ENCODE results near the gene ATP2A3.

The ATP2A3 gene

DNA sequence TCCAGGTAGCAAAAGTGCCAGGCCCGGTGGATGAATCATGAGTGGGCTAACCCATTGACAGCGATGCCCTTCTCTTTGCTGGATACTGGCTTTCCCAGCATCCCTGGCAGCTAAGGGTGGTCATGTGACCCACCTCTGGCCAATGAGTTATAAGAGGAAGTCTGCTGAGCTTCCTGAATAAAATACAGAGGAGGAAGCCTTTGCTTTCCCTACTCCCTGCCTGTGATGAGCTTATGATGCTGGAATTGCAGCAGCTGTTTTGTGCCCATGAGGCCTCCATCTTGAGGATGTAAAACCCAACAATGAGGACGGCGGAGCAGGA, 15.0 kb upstream of the ATP2A3 start:
- Histone ChIP-seq H2AFZ (ENCODE audit: low read length) (0 out of 2 replicates have a peak overlapping the region, but pooled peaks have one; percentile 61), H3K9ac (ENCODE audit: low read depth, low read length, poor library complexity, severe bottlenecking) (no peak overlapping the region), H3K9me2 (replicated peaks; ENCODE audit: low read depth, low read length) (no peaks in the 10 kb centered on the region), H3F3A (ENCODE audit: low read depth) (no peaks in the 10 kb centered on the region), H3K4me3 (ENCODE audit: low read length, poor library complexity, severe bottlenecking) (no peak overlapping the region), H3K9me3 (ENCODE audit: insufficient read depth, low read depth, low read length) (no peaks in the 10 kb centered on the region; the same call in 1 of the 2 replicates), H3K4me2 (ENCODE audit: low read depth, low read length, poor library complexity, severe bottlenecking) (no peak overlapping the region), H3K79me2 (ENCODE audit: insufficient read depth, low read length) (no peaks in the 10 kb centered on the region), H3K27me3 (ENCODE audit: insufficient read depth, low read length, poor library complexity, severe bottlenecking) (no peaks in the 10 kb centered on the region), H3K36me3 (ENCODE audit: insufficient read depth, low read length) (no peaks in the 10 kb centered on the region), H4K20me1 (ENCODE audit: insufficient read depth, low read length, poor library complexity, severe bottlenecking) (no peaks in the 10 kb centered on the region), H3K4me1 (ENCODE audit: insufficient read depth, low read length, poor library complexity, severe bottlenecking) (peaks cover 15% of the 10 kb centered on the region)
- TF ChIP-seq EZH2phosphoT487 (IDR thresholded peaks at IDR 0.05; ENCODE audit: borderline replicate concordance) = no peak
- TF ChIP-seq, protein P1, sequence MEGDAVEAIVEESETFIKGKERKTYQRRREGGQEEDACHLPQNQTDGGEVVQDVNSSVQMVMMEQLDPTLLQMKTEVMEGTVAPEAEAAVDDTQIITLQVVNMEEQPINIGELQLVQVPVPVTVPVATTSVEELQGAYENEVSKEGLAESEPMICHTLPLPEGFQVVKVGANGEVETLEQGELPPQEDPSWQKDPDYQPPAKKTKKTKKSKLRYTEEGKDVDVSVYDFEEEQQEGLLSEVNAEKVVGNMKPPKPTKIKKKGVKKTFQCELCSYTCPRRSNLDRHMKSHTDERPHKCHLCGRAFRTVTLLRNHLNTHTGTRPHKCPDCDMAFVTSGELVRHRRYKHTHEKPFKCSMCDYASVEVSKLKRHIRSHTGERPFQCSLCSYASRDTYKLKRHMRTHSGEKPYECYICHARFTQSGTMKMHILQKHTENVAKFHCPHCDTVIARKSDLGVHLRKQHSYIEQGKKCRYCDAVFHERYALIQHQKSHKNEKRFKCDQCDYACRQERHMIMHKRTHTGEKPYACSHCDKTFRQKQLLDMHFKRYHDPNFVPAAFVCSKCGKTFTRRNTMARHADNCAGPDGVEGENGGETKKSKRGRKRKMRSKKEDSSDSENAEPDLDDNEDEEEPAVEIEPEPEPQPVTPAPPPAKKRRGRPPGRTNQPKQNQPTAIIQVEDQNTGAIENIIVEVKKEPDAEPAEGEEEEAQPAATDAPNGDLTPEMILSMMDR (conservative IDR thresholded peaks at IDR 0.05; ENCODE audit: low read length) = no peak

DNA sequence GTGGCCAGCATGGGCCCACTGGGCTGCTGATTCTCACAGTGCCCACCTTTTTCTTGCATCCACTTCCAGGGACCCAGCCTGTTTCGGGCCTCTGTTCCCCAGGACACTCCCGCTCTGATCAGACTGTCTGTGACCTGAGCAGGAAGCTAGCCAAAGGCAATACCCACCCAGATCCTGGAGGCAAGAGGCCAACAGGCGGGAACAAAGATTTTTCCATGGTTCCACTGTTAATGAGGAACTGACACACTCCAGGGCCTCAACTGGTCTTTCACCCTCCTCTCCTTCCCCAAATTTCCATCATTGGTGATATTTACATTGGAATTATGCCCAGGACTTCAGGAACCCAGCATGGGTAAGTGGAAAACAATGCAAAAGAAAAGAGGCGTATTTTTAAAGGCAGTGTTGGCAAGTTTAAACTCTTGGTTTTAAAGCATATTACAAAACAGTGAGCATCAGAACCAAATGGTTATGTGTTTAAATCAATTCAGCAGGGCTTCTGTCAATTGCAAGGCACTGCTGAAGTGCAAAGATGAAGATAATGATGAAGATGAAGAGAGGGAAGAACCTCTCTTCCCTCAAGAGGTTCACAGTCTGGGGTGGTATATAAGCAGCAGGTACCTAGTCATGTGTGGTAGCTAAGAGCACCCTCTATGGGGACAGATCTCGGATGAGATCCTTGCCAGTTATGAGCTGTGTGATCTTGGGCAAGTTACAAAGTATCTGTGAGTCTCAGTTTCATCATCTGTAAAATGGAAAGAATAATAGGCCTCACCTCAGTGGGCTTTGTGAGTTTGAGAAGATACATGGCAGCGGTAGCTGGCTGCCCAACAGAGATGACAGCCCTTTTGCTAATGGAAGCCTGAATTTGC, 14.4 kb upstream of the ATP2A3 start:
- Histone ChIP-seq H4K20me1 (ENCODE audit: insufficient read depth, low read length, poor library complexity, severe bottlenecking) (no peaks in the 10 kb centered on the region), H3K79me2 (ENCODE audit: insufficient read depth, low read length) (no peaks in the 10 kb centered on the region), H3F3A (ENCODE audit: low read depth) (no peaks in the 10 kb centered on the region), H3K9me2 (replicated peaks; ENCODE audit: low read depth, low read length) (no peaks in the 10 kb centered on the region), H3K4me1 (ENCODE audit: insufficient read depth, low read length, poor library complexity, severe bottlenecking) (peaks cover 14% of the 10 kb centered on the region), H3K4me3 (ENCODE audit: low read length, poor library complexity, severe bottlenecking) (no peak overlapping the region), H3K36me3 (ENCODE audit: insufficient read depth, low read length) (no peaks in the 10 kb centered on the region), H3K9me3 (ENCODE audit: insufficient read depth, low read depth, low read length) (no peaks in the 10 kb centered on the region; the same call in 1 of the 2 replicates), H3K4me2 (ENCODE audit: low read depth, low read length, poor library complexity, severe bottlenecking) (no peak overlapping the region), H3K27me3 (ENCODE audit: insufficient read depth, low read length, poor library complexity, severe bottlenecking) (no peaks in the 10 kb centered on the region), H3K9ac (ENCODE audit: low read depth, low read length, poor library complexity, severe bottlenecking) (no peak overlapping the region), H2AFZ (ENCODE audit: low read length) (no peak overlapping the region)
- TF ChIP-seq, protein P1 (conservative IDR thresholded peaks at IDR 0.05; ENCODE audit: low read length) = no peak
- no peak for TF ChIP-seq EZH2phosphoT487 (IDR thresholded peaks at IDR 0.05; ENCODE audit: borderline replicate concordance)

DNA sequence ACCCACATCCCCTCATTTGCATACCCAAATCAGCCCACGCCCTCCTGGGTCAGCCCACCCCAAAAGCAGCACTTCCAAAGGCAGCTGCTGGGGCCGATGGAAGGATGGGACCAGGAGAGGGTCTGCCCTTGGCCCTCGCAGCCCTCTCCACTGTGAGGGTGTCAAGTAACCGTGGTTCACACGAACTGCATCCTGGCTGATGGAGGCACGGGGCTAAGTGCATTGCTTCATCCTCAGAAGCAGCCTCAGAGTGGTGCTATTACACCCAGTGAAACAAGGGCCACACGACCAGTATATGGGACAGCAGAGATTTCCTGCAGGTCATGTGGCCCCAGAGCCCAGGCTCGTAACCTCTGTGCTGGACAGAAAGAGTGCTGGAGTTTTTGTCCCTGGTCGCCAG, 13.2 kb upstream of the ATP2A3 start:
- Histone ChIP-seq H3K4me3 (ENCODE audit: low read length, poor library complexity, severe bottlenecking) (no peak overlapping the region), H3K4me1 (ENCODE audit: insufficient read depth, low read length, poor library complexity, severe bottlenecking) (peaks cover 20% of the 10 kb centered on the region), H2AFZ (ENCODE audit: low read length) (no peak overlapping the region), H4K20me1 (ENCODE audit: insufficient read depth, low read length, poor library complexity, severe bottlenecking) (no peaks in the 10 kb centered on the region), H3K9me3 (ENCODE audit: insufficient read depth, low read depth, low read length) (no peaks in the 10 kb centered on the region; the same call in 1 of the 2 replicates), H3K27me3 (ENCODE audit: insufficient read depth, low read length, poor library complexity, severe bottlenecking) (no peaks in the 10 kb centered on the region), H3K9me2 (replicated peaks; ENCODE audit: low read depth, low read length) (no peaks in the 10 kb centered on the region), H3K4me2 (ENCODE audit: low read depth, low read length, poor library complexity, severe bottlenecking) (no peak overlapping the region), H3K79me2 (ENCODE audit: insufficient read depth, low read length) (no peaks in the 10 kb centered on the region), H3F3A (ENCODE audit: low read depth) (no peaks in the 10 kb centered on the region), H3K36me3 (ENCODE audit: insufficient read depth, low read length) (no peaks in the 10 kb centered on the region), H3K9ac (ENCODE audit: low read depth, low read length, poor library complexity, severe bottlenecking) (no peak overlapping the region)
- no peak for TF ChIP-seq EZH2phosphoT487 (IDR thresholded peaks at IDR 0.05; ENCODE audit: borderline replicate concordance)
- TF ChIP-seq, protein P1 (conservative IDR thresholded peaks at IDR 0.05; ENCODE audit: low read length) = no peak
